Measurements from ENCODE around the gene EXOSC3.
A peak's percentile ranks its signal among the peaks of the same experiment; 100 is the strongest.
"Not testable (repeated sequence)": the region's sequence is repeated elsewhere in the genome, so short reads cannot be mapped to it uniquely, and the experiment has no call there.

Gene EXOSC3

GRCh38 chr9:37784616-37785483 is at the start of gene EXOSC3:
Gene EXOSC3 (minus strand): TSS chr9:37785064. CDS start chr9:37785044, 20 bp downstream.
- TF ChIP-seq CTCF (IDR thresholded peaks at IDR 0.05; ENCODE audit: low read depth, low read length): no peak
- peak; percentile 49 for DNase-seq (ENCODE audit: extremely low read depth, low read depth)

- DNase-seq (ENCODE audit: extremely low read depth, low read depth): no peak
Measured at GRCh38 chr9:37827483-37828165, 42.8 kb upstream of the EXOSC3 start.

GRCh38 chr9:37825174-37825573 is 40.3 kb upstream of the EXOSC3 start:
- DNase-seq (ENCODE audit: extremely low read depth, low read depth): not testable (repeated sequence)

More at GRCh38 chr9:37827483-37828165, 42.8 kb upstream of the EXOSC3 start:
- TF ChIP-seq CTCF (IDR thresholded peaks at IDR 0.05; ENCODE audit: low read depth, low read length): no peak

GRCh38 chr9:37820142-37820541 is 35.3 kb upstream of the EXOSC3 start:
- TF ChIP-seq CTCF (IDR thresholded peaks at IDR 0.05; ENCODE audit: low read depth, low read length): no peak
- DNase-seq (ENCODE audit: extremely low read depth, low read depth): no peak

- TF ChIP-seq CTCF (IDR thresholded peaks at IDR 0.05; ENCODE audit: low read depth, low read length): no peak
- DNase-seq (ENCODE audit: extremely low read depth, low read depth): no peak
Measured at GRCh38 chr9:37818849-37819248, 34.0 kb upstream of the EXOSC3 start.

GRCh38 chr9:37812773-37813379 is 28.0 kb upstream of the EXOSC3 start:
- no peak for TF ChIP-seq CTCF (IDR thresholded peaks at IDR 0.05; ENCODE audit: low read depth, low read length)
- no peak for DNase-seq (ENCODE audit: extremely low read depth, low read depth)

GRCh38 chr9:37811906-37812476 is 27.1 kb upstream of the EXOSC3 start:
- no peak for TF ChIP-seq CTCF (IDR thresholded peaks at IDR 0.05; ENCODE audit: low read depth, low read length)
- no peak for DNase-seq (ENCODE audit: extremely low read depth, low read depth)

GRCh38 chr9:37809676-37810075 is 24.8 kb upstream of the EXOSC3 start:
- not testable (repeated sequence) for DNase-seq (ENCODE audit: extremely low read depth, low read depth)
